Vagina (tissue), 2 donors: ENCODE data around the gene CTBS.

Experiments used
- POLR2A ChIP-seq, 2 donors: fragments of 450-650 bp; IDR thresholded peaks; one replicate each; pipeline ENCODE4 v1.6.1; 2017; ENCODE audit warnings: antibody characterized with exemption in 2 of 2, mild to moderate bottlenecking in 2 of 2, moderate library complexity in 2 of 2
- POLR2AphosphoS5 ChIP-seq, 2 donors: sonication (generic); formaldehyde crosslinking; IDR thresholded peaks; one replicate each; pipeline ENCODE4 v1.9.0; 2017; ENCODE audit warnings: antibody characterized with exemption in 2 of 2, mild to moderate bottlenecking in 2 of 2, low read depth in 1 of 2; ENCODE audit not compliant: insufficient read depth in 1 of 2
- TF ChIP-seq, protein P1 (sequence below), 3 experiments: fragments of 450-650 bp in 2 of 3; fragments of 200-600 bp in 1 of 3; sonication (generic) in 1 of 3; IDR thresholded peaks; one replicate each; pipeline ENCODE4 v1.5.1; 2017 to 2019; ENCODE audit warnings: antibody characterized with exemption in 3 of 3, mild to moderate bottlenecking in 2 of 3, moderate library complexity in 2 of 3

DNA sequence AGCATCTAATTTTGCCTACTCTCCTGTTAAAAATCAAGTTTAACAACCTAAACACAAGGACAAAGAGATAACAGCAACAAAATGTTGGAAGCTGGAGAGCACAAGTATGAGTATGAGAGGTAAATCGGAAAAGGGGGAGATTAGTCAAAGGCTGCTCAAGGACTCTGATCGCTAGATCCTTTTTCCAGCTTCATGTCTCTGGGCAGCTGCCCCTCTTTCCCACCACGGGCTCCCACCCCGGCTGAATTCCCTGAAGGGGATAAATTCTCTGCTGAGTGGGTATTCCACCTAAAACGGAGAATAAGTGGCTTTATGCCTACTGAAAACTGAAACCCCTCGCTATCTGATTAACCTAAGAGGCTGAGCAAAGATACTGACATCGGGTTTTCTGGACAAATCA, 696 bp upstream of the CTBS start:
- TF ChIP-seq POLR2AphosphoS5 (IDR thresholded peaks at IDR 0.05; ENCODE audit: insufficient read depth in 1 of 2, low read depth in 1 of 2): no peak
- TF ChIP-seq, protein P1, sequence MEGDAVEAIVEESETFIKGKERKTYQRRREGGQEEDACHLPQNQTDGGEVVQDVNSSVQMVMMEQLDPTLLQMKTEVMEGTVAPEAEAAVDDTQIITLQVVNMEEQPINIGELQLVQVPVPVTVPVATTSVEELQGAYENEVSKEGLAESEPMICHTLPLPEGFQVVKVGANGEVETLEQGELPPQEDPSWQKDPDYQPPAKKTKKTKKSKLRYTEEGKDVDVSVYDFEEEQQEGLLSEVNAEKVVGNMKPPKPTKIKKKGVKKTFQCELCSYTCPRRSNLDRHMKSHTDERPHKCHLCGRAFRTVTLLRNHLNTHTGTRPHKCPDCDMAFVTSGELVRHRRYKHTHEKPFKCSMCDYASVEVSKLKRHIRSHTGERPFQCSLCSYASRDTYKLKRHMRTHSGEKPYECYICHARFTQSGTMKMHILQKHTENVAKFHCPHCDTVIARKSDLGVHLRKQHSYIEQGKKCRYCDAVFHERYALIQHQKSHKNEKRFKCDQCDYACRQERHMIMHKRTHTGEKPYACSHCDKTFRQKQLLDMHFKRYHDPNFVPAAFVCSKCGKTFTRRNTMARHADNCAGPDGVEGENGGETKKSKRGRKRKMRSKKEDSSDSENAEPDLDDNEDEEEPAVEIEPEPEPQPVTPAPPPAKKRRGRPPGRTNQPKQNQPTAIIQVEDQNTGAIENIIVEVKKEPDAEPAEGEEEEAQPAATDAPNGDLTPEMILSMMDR (IDR thresholded peaks at IDR 0.05): no peak
- no peak for TF ChIP-seq POLR2A (IDR thresholded peaks at IDR 0.05)
